HG02943 (cell line): ENCODE measurements around the gene NUDT21.
"Not testable (repeated sequence)": the region's sequence is repeated elsewhere in the genome, so short reads cannot be mapped to it uniquely, and the experiment has no call there.

Experiments
- ATAC-seq: cut with Tn5 transposase; IDR thresholded peaks from one replicate; pipeline ENCODE4 v1.9.1; 2021; ENCODE audit warnings: mild to moderate bottlenecking, low read depth, moderate library complexity; ENCODE audit not compliant: unreplicated experiment

NUDT21 gene

DNA sequence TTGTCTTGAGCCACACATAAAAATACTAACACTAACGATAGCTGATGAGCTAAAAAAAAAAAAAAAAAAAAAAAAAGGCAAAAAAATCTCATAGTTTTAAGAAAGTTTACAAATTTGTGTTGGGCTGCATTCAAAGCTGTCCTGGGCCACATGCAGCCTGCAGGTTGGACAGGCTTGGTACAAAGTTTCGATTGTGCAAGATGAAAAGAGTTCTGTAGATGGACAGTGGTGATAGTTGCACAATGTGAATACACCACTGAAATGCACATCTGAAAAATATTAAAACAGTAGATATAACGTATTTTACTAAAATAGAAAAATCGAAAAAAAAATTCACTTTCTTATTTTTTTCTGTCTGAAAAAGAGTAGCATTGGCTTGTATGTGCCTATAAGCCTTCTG, 68.7 kb downstream of the NUDT21 start:
- ATAC-seq = no peak

DNA sequence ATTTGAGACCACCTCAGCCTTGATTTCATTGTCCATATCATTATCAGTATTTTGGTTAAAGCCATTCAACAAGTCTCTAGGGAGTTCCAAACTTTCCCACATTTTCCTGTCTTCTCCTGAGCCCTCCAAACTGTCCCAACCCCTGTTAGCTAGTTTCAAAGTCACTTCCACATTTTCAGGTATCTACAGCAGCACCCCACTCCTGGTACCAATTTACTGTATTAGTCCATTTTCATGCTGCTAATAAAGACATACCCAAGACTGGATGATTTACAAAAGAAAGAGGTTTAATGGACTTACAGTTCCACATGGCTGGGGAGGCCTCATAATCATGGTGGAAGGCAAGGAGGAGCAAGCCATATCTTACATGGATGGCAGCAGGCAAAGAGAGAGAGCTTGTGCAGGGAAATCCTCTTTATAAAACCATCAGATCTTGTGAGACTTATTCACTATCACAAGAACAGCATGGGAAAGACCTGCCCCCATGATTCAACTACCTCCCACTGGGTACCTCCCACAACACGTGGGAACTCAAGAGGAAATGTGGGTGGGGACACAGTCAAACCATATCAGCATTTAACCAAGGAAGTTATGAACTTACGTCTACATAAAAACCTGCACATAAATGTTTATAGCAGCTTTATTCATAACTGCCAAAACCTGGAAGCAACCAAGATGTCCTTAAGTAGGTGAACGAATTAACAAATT, 70.2 kb downstream of the NUDT21 start:
- not testable (repeated sequence) for ATAC-seq
